ENCODE measurements around the gene ADAR. TPM values are rescaled to one million over a fixed set of nuclear protein-coding genes. Genes with fewer than 3 reads are reported as not detected.
A peak's percentile ranks its signal among the peaks of the same experiment; 100 is the strongest.
"Not testable (repeated sequence)": the region's sequence is repeated elsewhere in the genome, so short reads cannot be mapped to it uniquely, and the experiment has no call there.

The ADAR gene
- 10 to 100 TPM; 24.2 to 39.6 (median 39.4) TPM for polyA plus RNA-seq

GRCh38 chr1:154607609-154608396 lies at the start of gene ADAR:
ADAR (minus strand) TSS chr1:154608186; CDS start chr1:154608006, 180 bp downstream.
- 0 to 1% (median 0%) methylated on average over 58 to 59 of the region's 59 CpGs for WGBS, 3 donors
- peak within 1 kb of the TSS; percentile 94 for H3K27ac ChIP-seq (ENCODE audit: low read depth, low read length)

GRCh38 chr1:154657556-154657955 lies 49.6 kb upstream of the ADAR start:
- H3K27ac ChIP-seq (ENCODE audit: low read depth, low read length) = no peak overlapping the region
- 24 to 43% (median 28%) methylated on average over 2 of the region's 2 CpGs for WGBS, 3 donors

GRCh38 chr1:154652893-154653292 lies 44.9 kb upstream of the ADAR start:
- H3K27ac ChIP-seq (ENCODE audit: low read depth, low read length) = no peak overlapping the region

GRCh38 chr1:154644724-154645123 lies 36.7 kb upstream of the ADAR start:
- 95 to 100% (median 99%) methylated on average over 3 of the region's 3 CpGs for WGBS, 3 donors
- not testable (repeated sequence) for H3K27ac ChIP-seq (ENCODE audit: low read depth, low read length)

- 90 to 97% (median 96%) methylated on average over 1 of the region's 1 CpG for WGBS, 3 donors
Observed at GRCh38 chr1:154641534-154641933, 33.5 kb upstream of the ADAR start.

GRCh38 chr1:154639876-154640275 lies 31.9 kb upstream of the ADAR start:
- no peak overlapping the region for H3K27ac ChIP-seq (ENCODE audit: low read depth, low read length)

More at GRCh38 chr1:154641534-154641933, 33.5 kb upstream of the ADAR start:
- no peak overlapping the region for H3K27ac ChIP-seq (ENCODE audit: low read depth, low read length)

GRCh38 chr1:154635171-154635570 lies 27.2 kb upstream of the ADAR start:
- WGBS, 3 donors = 52 to 78% (median 66%) methylated on average over 2 of the region's 2 CpGs

GRCh38 chr1:154629675-154630073 lies 21.7 kb upstream of the ADAR start:
- H3K27ac ChIP-seq (ENCODE audit: low read depth, low read length) = no peak overlapping the region
- WGBS, 3 donors = 0 to 23% (median 0%) methylated on average over 1 of the region's 1 CpG

More at GRCh38 chr1:154635171-154635570, 27.2 kb upstream of the ADAR start:
- no peak overlapping the region for H3K27ac ChIP-seq (ENCODE audit: low read depth, low read length)

- WGBS, 3 donors = 73 to 81% (median 78%) methylated on average over 1 of the region's 1 CpG
- no peak overlapping the region for H3K27ac ChIP-seq (ENCODE audit: low read depth, low read length)
Observed at GRCh38 chr1:154629061-154629674, 21.2 kb upstream of the ADAR start.

GRCh38 chr1:154628121-154628405 lies 20.1 kb upstream of the ADAR start:
- WGBS, 3 donors = 5 to 9% (median 6%) methylated on average over 5 of the region's 5 CpGs
- H3K27ac ChIP-seq (ENCODE audit: low read depth, low read length) = peak overlapping the region; percentile 6

- H3K27ac ChIP-seq (ENCODE audit: low read depth, low read length) = peak overlapping the region; percentile 6
- 0 to 1% (median 0%) methylated on average over 58 to 70 of the region's 70 CpGs for WGBS, 3 donors
Observed at GRCh38 chr1:154627257-154628120, 19.5 kb upstream of the ADAR start.

- H3K27ac ChIP-seq (ENCODE audit: low read depth, low read length) = no peak overlapping the region
- 10 to 25% (median 22%) methylated on average over 10 of the region's 10 CpGs for WGBS, 3 donors
Observed at GRCh38 chr1:154626456-154627256, 18.7 kb upstream of the ADAR start.

- H3K27ac ChIP-seq (ENCODE audit: low read depth, low read length) = no peak overlapping the region
- WGBS, 3 donors = 91 to 94% (median 92%) methylated on average over 8 of the region's 8 CpGs
Observed at GRCh38 chr1:154624746-154625643, 17.0 kb upstream of the ADAR start.

- WGBS, 3 donors = 66 to 88% (median 69%) methylated on average over 3 of the region's 3 CpGs
Observed at GRCh38 chr1:154623358-154623757, 15.4 kb upstream of the ADAR start.

GRCh38 chr1:154622503-154623039 lies 14.6 kb upstream of the ADAR start:
- H3K27ac ChIP-seq (ENCODE audit: low read depth, low read length) = no peak overlapping the region

More at GRCh38 chr1:154623358-154623757, 15.4 kb upstream of the ADAR start:
- H3K27ac ChIP-seq (ENCODE audit: low read depth, low read length) = no peak overlapping the region

GRCh38 chr1:154621875-154622274 lies 13.9 kb upstream of the ADAR start:
- WGBS, 3 donors = 80 to 88% (median 82%) methylated on average over 5 of the region's 5 CpGs
- no peak overlapping the region for H3K27ac ChIP-seq (ENCODE audit: low read depth, low read length)

- no peak overlapping the region for H3K27ac ChIP-seq (ENCODE audit: low read depth, low read length)
- WGBS, 3 donors = 64 to 86% (median 73%) methylated on average over 3 of the region's 3 CpGs
Observed at GRCh38 chr1:154620751-154621150, 12.8 kb upstream of the ADAR start.
